ENCODE data around the gene COL1A1.

Gene COL1A1

DNA sequence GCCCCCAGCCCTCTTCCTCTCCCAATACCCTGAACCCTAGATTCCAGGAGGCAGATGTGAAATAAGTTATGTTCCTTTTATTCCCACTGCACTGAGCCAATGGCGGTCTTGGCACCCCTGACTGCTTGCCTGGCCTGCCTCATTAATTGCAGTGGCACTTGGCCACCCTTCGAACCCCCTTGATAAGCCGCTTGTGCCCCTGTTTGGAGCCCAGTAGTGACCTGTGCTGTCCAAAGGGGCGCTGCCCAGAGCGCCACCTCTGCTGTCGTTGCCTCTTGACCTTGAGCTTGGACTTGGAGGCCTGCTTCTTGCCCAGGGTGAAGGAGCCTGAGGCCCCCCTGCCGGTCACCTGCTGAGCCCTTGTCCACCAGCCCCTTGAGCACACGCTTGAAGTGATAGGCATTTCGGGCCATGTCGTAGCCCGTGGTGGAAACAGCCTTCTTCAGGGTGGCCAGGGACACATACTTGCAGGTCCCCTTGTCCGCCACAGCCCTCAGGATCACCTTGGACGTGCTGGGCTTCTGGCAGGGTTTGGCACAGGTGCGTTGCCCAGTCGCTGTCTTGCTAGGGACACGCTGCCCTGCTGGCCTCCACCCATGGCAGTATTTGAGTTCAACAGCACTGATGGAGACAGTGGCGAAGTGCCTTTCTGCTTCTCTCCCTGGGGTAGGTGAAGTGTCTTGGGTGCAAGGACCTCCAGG, 29.9 kb downstream of the COL1A1 start:
- no peak for DNase-seq

DNA sequence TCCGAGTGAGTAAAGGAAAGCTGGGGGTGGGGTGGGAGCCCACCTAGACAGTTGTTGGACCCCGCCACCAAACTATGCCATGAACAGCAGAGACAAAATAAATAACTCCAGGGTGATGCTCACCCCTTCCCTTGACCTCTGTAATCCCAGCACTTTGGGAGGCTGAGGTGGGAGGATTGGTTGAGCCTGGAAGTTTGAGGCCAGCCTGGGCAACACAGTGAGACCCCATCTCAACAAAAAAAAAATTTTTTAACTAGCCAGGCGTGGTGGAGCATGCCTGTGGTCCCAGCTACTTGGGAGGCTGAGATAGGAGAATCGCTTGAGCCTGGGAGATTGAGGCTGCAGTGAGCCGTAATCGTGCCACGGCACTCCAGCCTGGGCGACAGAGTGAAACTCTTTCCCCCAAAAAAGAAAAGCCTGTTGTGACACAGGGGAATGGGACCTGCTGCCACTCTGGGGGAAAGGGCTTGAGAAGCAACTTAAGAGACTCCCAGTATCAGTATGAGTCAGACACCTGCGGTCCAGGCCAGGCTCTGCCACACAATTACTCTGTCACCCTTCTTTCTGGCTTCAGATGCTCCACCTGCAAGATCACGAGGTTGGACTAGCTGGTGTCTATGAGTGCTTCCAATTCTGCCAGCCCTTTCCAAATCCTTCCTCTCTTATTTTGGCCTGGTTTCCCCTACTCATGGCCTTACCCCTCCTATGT, 30.6 kb downstream of the COL1A1 start:
- DNase-seq, result no peak

DNA sequence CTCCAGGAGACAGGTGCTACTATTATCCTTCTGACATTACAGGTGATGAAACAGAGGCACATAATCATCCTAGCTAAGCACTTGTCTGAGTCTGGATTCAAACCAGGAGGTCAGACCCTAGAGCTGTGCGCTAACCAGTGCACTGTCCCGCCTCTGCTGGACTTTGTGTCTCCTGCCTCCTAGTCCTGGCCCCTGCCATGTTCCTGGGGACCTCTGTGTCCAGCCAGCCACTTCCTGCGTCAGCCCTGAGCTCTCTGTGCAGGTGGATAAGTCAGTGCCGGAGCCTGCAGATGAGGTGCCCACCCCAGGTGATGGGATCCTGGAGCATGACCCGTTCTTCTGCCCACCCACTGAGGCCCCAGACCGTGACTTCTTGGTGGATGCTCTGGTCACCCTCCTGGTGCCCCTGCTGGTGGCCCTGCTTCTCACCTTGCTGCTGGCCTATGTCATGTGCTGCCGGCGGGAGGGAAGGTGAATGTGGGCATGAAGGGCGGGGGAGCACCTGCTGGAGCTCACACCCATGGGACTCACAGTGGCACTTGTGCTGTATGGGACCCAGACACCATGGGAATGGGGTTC, 31.5 kb downstream of the COL1A1 start:
- DNase-seq, result no peak

DNA sequence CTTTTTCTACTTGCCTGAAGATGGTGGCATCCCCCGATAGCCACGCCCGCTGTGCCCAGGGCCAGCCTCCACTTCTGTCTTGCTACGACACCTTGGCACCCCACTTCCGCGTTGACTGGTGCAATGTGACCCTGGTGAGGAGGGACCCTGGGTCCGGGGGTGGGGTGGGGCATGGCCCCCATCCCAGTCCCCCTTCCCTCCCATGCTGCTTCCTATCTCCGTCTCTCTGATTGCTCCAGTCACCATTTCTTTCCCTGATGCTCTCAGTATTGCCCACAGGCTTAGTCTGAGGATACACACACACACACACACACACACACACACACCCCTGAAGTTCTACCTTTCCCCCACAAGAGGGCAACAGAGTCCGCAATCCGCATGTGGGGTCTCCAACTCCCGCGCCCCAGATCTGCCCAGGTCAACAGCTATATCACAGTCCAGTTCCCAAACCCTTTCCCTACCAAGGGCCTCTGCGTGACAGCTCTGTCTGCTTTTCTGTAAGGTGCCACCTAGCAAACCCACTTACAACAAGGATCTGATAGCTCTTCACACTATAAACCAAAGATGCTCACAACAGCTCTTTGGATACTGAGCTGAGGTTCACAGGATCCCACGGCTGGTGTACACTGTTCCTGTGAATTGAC, 32.2 kb downstream of the COL1A1 start:
- peak; percentile 77 for DNase-seq

DNA sequence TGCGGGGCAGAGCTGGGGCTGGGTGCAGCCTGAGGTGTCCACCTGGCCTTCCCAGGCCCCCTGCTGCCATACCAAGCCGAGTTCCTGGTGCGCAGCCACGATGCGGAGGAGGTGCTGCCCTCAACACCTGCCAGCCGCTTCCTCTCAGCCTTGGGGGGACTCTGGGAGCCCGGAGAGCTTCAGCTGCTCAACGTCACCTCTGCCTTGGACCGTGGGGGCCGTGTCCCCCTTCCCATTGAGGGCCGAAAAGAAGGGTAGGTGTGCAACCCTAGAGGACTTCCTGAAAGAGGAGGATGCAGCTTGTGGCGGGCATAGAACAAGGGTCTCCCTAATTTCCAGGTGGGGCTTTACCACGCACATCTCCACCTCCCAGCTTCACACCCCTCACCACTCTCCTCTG, 33.1 kb downstream of the COL1A1 start:
- DNase-seq, result no peak

DNA sequence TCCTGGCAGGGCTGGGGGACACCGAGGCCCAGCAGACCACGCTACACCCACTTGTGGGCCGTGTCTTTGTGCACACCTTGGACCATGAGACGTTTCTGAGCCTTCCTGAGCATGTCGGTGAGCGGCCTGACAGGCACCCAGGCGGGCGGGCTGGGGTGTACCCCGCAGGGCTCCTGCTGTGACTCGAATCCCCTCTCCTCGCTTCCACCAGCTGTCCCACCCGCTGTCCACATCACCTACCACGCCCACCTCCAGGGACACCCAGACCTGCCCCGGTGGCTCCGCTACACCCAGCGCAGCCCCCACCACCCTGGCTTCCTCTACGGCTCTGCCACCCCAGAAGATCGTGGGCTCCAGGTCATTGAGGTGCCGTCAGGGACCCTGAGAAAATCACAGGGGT, 34.1 kb downstream of the COL1A1 start:
- no peak for DNase-seq

DNA sequence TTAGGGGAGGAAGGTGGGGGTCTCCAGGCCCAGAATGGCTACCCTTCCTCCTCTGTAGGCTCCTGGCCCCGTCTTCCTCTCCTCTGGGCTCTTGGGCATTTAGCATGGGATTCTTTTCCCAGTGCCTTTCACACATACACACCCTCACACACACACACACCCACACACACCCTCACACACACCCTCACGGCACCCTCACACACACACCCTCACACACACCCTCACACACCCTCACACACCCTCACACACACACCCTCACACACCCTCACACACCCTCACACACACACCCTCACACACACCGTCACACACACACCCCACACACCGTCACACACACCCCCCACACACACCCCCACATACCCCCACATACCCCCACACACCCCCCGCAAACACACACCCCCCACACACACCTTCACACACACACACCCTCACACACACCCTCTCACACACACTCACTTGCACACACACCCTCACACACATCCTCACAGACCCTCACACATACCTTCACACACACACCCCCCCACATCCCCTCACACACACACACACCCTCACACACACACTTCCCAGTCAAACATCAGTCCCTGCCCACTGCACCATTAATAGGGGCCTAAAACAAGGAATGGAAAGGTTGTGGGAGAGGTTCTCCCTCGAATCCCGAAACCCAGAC, 34.8 kb downstream of the COL1A1 start:
- no peak for DNase-seq

DNA sequence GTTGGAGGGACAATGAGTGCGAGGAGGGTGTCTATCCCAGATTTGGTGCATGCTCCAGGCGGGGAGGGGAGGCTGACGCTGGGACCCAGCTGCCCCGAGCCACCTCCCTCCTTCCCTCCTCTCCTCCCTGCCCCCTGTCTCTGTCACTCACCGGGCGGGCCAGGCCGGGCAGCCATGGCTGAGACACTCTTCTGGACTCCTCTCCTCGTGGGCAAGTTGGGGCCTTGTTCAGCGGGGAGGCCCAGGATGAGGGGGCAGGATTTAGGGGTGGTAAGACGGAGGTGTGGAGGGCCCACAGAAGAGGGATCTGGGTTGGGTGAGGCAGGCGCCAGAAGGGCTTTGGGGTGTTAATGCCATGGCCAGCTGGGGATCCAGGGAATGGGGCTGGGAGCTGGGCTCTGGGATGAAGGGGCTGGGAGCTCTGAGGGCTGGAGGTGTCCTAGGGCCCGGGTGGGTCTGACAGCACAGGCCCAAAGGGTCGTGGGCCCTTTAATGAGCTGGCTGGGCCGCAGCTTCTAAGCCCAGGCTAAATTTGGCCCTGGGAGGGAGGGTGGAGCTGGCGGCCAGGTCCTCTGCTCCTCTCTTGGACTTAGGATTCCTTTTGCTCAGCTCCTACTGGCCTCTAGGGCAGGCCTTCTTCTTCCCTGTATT, 35.4 kb downstream of the COL1A1 start, which contains the start of gene SGCA:
TSS of gene SGCA (plus strand) at position 139 of the 651 bp plus-strand sequence. CDS start at position 175, 36 bp downstream.
- DNase-seq, result no peak

DNA sequence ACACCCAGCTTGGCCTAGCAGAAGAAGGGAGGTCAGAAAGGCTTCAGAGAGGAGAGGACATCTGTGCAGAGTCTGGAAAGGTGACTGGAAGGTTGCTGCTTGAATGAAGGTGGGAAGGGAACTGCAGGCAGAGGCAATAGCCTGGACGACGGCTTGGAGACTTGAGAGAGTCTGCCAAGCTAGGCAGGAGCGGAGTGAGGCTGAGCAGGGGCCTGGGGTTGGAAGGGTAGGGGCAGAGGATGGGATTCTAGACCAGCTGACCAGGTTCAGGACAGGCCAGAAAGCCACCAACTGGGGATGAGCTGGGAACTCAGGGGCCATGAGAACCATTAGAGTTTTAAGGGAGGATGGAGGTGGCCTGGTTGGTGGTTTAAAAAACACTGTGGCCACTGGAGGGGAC, 36.0 kb downstream of the COL1A1 start:
- no peak for DNase-seq

DNA sequence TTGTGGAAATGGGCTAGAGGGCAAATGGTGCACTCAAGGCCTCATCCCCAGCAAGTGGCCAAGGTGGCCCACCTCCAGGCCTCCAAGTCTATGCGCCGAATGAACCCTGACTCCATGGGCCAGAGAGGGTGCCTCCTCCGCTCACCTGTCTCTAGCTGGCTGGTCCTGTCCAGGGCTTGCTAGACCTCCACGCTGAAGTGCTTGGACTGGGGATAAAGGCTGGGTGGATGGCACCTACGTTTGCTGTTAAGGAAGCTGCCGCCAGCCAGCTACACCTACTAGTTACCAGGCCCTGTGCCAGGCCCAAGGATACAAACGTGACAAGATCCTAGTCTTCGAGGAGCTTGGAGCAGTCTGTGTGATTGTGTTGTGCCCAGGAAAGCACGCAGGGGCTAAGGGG, 36.4 kb downstream of the COL1A1 start:
- no peak for DNase-seq

DNA sequence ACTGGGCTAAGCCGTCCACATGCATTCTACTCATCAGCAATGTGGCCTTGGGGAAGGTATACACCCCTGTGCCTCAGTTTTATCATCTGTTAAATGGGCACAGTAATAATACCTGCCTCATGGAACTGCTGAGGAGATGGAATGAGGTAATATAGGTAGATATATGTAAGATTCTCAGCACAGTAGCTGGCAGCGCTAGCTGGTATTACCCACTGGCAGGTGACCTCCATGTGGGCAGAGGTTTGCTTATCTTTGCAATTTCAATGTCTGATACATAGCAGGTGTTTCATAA, 36.8 kb downstream of the COL1A1 start:
- no peak for DNase-seq

DNA sequence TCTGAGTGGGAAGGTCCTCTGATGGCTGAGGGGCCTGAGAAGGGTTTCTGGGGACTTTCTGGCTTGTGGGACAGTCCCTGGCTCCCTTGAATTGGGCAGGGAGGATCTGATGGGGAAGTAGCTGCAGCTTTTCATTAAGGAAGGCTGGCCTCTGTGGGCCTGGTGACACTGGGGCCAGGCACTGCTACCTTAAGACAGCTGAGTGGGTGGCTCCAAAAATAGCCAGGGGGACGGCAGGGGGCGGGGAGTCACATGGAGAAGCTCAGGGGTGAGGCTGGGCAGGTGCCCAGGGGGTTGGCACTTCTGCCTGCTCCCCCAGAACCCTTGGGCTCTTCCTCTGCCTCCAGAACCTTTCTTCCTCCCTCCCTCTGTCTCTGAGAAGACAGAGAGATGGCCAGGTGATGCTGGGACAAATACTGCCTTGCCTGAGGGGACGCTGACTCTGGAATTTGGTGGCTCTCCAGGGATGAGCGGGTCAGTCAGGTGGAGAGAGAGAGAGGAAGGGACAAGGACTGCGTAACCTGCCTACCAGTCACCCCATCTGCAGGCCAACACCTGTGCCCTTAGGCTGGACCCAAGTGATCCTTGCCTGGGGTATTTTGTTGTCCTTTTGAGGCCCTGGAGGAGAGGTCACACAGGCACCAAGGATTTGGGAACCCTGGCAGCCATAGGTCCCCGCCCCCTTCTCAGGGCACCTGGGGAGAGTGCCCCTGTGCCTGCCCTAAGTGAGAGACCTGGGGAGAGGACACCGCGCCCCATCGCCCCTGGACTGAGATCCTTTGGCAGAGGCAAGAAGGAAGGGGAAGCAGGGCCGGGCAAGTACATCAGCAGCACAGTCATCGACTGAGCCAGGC, 37.4 kb downstream of the COL1A1 start:
- no peak for DNase-seq

DNA sequence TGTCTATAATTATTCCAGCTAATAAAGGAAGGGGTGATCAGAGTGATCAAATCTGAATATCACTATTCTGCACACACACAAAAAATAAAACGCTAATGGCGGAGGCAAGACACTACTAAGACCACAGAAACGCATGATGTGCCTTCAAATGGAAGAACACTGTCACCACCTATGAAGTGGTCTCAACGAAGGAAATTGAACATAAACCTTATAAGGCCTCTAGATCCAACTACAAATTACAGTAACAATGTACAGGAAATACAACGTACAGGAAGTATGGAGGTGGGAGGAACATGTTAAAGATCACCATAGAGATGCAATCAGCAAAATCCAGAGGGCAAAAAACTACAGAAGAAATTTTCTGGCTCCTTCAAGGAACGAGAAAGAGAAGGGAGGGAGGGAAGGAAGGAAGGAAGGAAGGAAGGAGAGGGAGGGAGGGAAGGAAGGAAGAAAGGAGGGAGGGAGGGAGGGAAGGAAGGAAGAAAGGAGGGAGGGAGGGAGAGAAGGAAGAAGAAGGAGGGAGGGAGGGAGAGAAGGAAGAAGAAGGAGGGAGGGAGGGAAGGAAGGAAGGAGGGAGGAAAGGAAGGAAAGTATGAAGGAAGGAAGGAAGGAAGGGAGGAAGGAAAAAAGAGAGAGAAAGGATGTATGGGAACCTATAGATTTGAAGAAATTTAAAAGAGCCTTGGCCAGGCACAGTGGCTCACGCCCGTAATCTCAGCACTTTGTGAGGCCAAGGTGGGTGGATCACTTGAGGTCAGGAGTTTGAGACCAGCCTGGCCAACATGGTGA, 38.8 kb downstream of the COL1A1 start:
- no peak for DNase-seq

DNA sequence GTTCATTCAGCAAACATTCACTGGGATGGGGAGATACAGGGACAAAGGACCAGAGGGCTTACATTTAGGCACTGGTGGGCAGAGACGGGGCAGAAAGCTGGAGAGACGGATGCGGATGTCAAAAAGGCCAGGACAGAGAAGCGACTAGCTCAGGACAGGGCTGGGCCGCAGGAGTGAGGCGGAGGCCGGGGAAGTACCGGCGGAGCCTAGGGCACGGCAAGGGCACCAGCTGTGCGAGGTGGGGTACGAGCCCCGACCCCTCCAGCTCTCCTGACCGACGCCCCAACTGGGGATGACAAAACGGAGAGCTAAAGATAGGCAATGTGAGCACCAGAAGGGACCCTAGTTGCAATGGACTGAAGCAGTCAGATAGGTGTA, 39.5 kb downstream of the COL1A1 start:
- DNase-seq, result no peak

DNA sequence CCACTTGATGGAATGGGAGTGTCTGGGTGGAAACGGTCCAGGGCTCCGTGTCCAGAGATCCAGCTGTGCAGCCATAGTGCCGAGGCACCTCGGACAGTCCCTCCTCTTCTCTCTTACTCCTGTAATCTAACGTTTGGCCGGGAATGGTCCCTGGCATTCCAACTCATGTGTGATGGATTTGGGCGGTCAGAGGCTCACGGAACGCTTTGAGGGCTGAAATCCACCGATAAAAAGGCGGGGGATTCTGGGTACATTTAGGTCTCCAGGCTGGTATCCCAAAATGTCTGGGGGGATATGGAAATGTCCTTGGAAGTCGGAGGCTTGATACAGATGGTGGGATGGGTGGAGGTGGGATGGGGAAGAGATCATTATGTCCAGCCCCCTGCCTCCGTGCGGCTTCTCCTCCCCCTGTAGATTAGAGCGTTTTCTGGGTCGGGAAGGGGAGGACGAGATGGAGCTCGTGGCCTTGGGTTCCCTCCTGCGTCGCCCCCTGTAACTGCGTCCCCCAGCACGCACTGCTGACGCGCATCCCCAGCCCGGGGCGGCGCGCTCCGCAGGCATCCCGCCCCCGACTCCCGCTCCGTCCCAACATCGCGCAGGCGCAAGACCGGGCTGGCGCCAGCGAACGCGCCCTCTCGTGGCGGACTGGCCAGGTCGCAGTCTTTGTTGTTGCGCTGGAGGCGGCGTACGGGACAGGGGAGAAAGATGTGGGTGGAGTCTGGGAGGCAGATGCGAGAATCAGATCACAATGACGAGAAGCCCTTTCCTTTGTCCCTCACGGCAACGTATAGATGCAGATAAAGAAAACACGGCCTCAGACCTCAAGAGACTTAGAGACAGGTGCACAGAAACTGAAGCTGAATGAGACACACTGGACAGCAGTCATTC, 40.2 kb downstream of the COL1A1 start:
- DNase-seq, result peak; percentile 90

DNA sequence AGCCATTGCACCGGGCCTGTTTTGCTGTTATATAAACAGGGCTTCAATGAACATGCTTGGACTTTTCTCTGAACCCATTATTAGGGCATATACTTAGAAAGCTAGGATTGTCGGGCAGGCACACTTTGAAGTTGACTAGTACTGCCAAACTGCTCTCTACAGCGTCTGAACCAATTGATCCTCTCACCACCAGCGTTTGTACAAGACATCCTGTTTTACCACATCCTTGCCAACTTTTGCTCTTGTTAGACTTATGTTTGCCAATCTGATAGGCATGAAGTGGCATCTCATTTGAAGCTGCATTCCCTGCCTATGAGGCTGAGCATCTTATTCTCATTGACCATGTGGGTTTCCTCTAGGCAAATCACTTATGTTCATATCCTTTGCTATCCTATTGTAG, 43.5 kb downstream of the COL1A1 start:
- DNase-seq, result no peak

DNA sequence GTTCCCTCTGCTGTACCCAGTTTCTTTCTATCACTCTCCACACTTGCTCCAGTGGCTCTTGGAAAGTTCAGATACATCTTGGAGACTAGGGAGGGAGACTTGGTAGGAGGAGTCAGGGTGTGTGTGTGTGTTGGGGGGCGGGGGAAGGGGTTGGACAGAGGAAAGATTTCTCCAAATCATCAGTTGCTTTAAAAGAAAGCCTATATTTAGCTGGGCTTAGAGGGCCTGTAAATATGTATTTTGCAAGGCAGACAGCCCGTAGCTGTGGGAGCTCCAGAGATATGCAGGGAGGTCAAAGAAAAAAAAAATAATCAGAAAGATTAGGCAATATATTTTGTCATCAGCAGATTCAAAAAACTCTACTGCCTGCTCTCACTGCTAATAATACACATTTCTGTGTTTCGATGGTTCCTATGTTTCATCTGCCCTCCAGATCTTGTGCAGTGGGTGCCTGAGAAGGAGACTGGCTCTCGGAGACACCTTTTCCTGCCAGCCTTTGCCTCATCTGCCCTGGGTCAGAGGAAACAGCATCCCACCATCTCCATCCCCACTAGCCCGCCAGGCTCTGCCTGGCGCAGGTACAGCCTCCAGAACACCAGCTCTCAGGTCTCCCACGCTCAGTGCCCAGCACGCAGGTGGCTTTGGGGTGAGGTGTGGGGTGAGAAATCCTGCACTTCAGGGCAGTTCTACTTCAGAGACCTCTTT, 46.2 kb downstream of the COL1A1 start:
- no peak for DNase-seq

DNA sequence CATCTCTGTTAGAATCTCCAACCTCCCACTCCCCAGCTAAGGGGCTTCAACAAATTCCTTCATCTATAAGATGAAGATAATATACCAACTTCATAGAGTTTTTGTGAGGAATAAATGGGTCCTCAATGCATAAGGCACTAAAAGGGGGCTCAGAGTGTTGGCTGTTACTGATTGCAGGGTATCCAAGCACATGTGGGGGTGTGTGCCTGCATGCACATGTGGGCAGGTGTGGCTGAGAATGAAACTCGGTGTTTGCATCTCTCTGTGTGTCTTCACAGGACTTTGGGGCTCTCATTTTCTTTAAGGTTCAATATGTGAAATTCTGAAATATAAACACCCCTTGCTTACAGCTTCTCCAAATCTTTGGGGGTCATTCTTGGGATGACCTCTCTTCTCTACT, 46.8 kb downstream of the COL1A1 start:
- DNase-seq, result no peak

All from fibroblast of skin of abdomen (primary cell).